ENCODE measurements around the gene SORCS2. TPM values are rescaled to one million over a fixed set of nuclear protein-coding genes. Genes with fewer than 3 reads are reported as not detected.

Gene SORCS2
- polyA plus RNA-seq, 1 donor (not counting 4 experiments of a cell fraction or from before 2014, with no cell fraction given): 0.09 TPM

DNA sequence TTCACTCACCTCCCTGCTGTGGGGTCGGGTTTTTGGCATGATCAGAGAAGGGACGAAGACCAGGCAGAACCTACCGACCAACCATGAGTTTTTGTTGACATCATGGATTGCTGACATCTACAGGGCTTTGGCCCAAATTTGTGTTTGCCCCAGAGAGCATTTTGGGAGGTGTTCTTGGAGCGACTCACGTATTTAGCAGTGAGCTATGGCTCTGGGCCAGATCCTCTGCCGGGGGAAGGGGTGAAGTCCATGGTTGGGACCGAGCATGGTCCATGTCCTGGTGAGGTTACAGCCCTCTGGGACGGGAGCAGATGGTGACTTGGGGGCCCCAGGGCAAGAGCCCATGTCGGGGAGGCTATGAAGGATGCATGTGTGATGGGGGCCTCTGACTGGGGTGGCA lies 17.4 kb downstream of the SORCS2 start:
- H3K36me3 ChIP-seq (ENCODE audit: control insufficient read depth in 2 of 2, extremely low read depth in 1 of 2, insufficient read depth in 2 of 2, low read length in 2 of 2): no peaks in the 10 kb centered on the region
- H3K9ac ChIP-seq (ENCODE audit: control insufficient read depth, extremely low read depth, insufficient read depth, low read length): no peak overlapping the region
- H4K20me1 ChIP-seq (ENCODE audit: control insufficient read depth, extremely low read depth, insufficient read depth, low read length): no peaks in the 10 kb centered on the region
- peaks cover 16% of the 10 kb centered on the region for H3K4me1 ChIP-seq (ENCODE audit: control insufficient read depth, extremely low read depth, insufficient read depth, low read length)
- no peaks in the 10 kb centered on the region for H3K79me2 ChIP-seq (ENCODE audit: control insufficient read depth, insufficient read depth, low read length)
- DNase-seq (ENCODE audit: low read depth, low spot score): no peak
- H3K27me3 ChIP-seq (ENCODE audit: control insufficient read depth, extremely low read depth, insufficient read depth, low read length): peaks cover 5% of the 10 kb centered on the region
- no peak overlapping the region for H3K4me2 ChIP-seq (ENCODE audit: control insufficient read depth, extremely low read depth, insufficient read depth, low read depth, low read length)
- no peaks in the 10 kb centered on the region for H3K9me1 ChIP-seq (ENCODE audit: control insufficient read depth, extremely low read depth, insufficient read depth, low read length)
- H3K4me3 ChIP-seq (ENCODE audit: control insufficient read depth in 2 of 3, extremely low read depth in 1 of 3, insufficient read depth in 2 of 3, low read depth in 1 of 3, low read length in 3 of 3): no peak overlapping the region
- peaks cover 3% of the 10 kb centered on the region for H3K9me3 ChIP-seq (ENCODE audit: control insufficient read depth, low read depth, low read length)
- FAIRE-seq: no peak
- dilution Hi-C loops (cut with MboI; ENCODE audit: extremely low pct_ligation_motif_present, low sequenced_read_pairs): no loop called here
- TF ChIP-seq, protein P1, sequence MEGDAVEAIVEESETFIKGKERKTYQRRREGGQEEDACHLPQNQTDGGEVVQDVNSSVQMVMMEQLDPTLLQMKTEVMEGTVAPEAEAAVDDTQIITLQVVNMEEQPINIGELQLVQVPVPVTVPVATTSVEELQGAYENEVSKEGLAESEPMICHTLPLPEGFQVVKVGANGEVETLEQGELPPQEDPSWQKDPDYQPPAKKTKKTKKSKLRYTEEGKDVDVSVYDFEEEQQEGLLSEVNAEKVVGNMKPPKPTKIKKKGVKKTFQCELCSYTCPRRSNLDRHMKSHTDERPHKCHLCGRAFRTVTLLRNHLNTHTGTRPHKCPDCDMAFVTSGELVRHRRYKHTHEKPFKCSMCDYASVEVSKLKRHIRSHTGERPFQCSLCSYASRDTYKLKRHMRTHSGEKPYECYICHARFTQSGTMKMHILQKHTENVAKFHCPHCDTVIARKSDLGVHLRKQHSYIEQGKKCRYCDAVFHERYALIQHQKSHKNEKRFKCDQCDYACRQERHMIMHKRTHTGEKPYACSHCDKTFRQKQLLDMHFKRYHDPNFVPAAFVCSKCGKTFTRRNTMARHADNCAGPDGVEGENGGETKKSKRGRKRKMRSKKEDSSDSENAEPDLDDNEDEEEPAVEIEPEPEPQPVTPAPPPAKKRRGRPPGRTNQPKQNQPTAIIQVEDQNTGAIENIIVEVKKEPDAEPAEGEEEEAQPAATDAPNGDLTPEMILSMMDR (optimal IDR thresholded peaks at IDR 0.05 in 1 of 3, IDR thresholded peaks at IDR 0.05 in 1 of 3, conservative IDR thresholded peaks at IDR 0.05 in 1 of 3; ENCODE audit: extremely low read depth in 1 of 3, insufficient read depth in 2 of 3, low read length in 3 of 3): no peak
- no peak for TF ChIP-seq EZH2 (IDR thresholded peaks at IDR 0.05; ENCODE audit: low read length)
- H3K27ac ChIP-seq (ENCODE audit: control insufficient read depth, insufficient read depth, low read length): no peak overlapping the region
- H2AFZ ChIP-seq (ENCODE audit: control insufficient read depth, low read length): no peak overlapping the region

DNA sequence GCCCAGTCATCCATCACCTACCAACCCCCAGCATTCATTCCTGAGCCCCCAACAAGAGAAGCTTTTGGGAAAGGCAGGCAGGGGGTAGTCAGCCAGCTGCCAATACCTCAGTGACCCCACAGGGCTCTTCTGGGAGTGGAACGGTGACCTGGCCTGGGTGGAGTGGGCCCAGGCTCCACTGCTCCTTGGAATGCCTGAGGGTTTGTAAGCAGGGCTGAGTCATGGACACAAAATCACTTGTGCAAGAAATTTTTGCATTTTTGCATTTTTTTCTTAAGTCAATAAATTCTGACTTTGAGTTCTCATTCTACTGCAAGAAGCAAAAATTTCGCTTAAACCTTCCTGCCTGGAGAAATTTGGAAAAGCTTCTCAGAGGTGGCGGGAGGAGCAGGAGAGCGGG lies 18.5 kb downstream of the SORCS2 start:
- H3K9me3 ChIP-seq (ENCODE audit: control insufficient read depth, low read depth, low read length): peaks cover 3% of the 10 kb centered on the region
- no peaks in the 10 kb centered on the region for H3K79me2 ChIP-seq (ENCODE audit: control insufficient read depth, insufficient read depth, low read length)
- dilution Hi-C loops (cut with MboI; ENCODE audit: extremely low pct_ligation_motif_present, low sequenced_read_pairs): no loop called here
- no peak overlapping the region for H3K27ac ChIP-seq (ENCODE audit: control insufficient read depth, insufficient read depth, low read length)
- no peak for FAIRE-seq
- DNase-seq (ENCODE audit: low read depth, low spot score): no peak
- no peaks in the 10 kb centered on the region for H4K20me1 ChIP-seq (ENCODE audit: control insufficient read depth, extremely low read depth, insufficient read depth, low read length)
- no peaks in the 10 kb centered on the region for H3K36me3 ChIP-seq (ENCODE audit: control insufficient read depth in 2 of 2, extremely low read depth in 1 of 2, insufficient read depth in 2 of 2, low read length in 2 of 2)
- H3K27me3 ChIP-seq (ENCODE audit: control insufficient read depth, extremely low read depth, insufficient read depth, low read length): peaks cover 5% of the 10 kb centered on the region
- no peak overlapping the region for H2AFZ ChIP-seq (ENCODE audit: control insufficient read depth, low read length)
- H3K9ac ChIP-seq (ENCODE audit: control insufficient read depth, extremely low read depth, insufficient read depth, low read length): no peak overlapping the region
- TF ChIP-seq EZH2 (IDR thresholded peaks at IDR 0.05; ENCODE audit: low read length): no peak
- TF ChIP-seq, protein P1 (optimal IDR thresholded peaks at IDR 0.05 in 1 of 3, IDR thresholded peaks at IDR 0.05 in 1 of 3, conservative IDR thresholded peaks at IDR 0.05 in 1 of 3; ENCODE audit: extremely low read depth in 1 of 3, insufficient read depth in 2 of 3, low read length in 3 of 3): no peak
- H3K4me3 ChIP-seq (ENCODE audit: control insufficient read depth in 2 of 3, extremely low read depth in 1 of 3, insufficient read depth in 2 of 3, low read depth in 1 of 3, low read length in 3 of 3): no peak overlapping the region
- H3K4me1 ChIP-seq (ENCODE audit: control insufficient read depth, extremely low read depth, insufficient read depth, low read length): peaks cover 16% of the 10 kb centered on the region
- no peak overlapping the region for H3K4me2 ChIP-seq (ENCODE audit: control insufficient read depth, extremely low read depth, insufficient read depth, low read depth, low read length)
- no peaks in the 10 kb centered on the region for H3K9me1 ChIP-seq (ENCODE audit: control insufficient read depth, extremely low read depth, insufficient read depth, low read length)

Data from keratinocyte (primary cell).